ENCODE data around the gene SATB1. TPM values are rescaled to one million over a fixed set of nuclear protein-coding genes. Genes with fewer than 3 reads are reported as not detected.

Gene SATB1
- total and polyA plus RNA-seq, 2 donors (not counting 1 experiment from before 2014, with no cell fraction given) = 17.2 to 18.7 TPM

GRCh38 chr3:18444595-18445400 lies 19.7 kb upstream of the SATB1 start:
- H3K4me1 ChIP-seq (ENCODE audit: control insufficient read depth, extremely low read depth, insufficient read depth, low read length) = no peaks in the 10 kb centered on the region
- H3K4me3 ChIP-seq (replicated peaks in 1 of 4; ENCODE audit: control extremely low read depth in 1 of 4, insufficient read depth in 1 of 4, low read depth in 3 of 4, low read length in 4 of 4) = peak overlapping the region in 3 of 4 experiments; percentile 5 to 56 (median 50)
- TF ChIP-seq, protein P1, sequence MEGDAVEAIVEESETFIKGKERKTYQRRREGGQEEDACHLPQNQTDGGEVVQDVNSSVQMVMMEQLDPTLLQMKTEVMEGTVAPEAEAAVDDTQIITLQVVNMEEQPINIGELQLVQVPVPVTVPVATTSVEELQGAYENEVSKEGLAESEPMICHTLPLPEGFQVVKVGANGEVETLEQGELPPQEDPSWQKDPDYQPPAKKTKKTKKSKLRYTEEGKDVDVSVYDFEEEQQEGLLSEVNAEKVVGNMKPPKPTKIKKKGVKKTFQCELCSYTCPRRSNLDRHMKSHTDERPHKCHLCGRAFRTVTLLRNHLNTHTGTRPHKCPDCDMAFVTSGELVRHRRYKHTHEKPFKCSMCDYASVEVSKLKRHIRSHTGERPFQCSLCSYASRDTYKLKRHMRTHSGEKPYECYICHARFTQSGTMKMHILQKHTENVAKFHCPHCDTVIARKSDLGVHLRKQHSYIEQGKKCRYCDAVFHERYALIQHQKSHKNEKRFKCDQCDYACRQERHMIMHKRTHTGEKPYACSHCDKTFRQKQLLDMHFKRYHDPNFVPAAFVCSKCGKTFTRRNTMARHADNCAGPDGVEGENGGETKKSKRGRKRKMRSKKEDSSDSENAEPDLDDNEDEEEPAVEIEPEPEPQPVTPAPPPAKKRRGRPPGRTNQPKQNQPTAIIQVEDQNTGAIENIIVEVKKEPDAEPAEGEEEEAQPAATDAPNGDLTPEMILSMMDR (conservative IDR thresholded peaks at IDR 0.05 in 1 of 2, IDR thresholded peaks at IDR 0.05 in 1 of 2; ENCODE audit: low read depth in 1 of 2, low read length in 2 of 2) = no peak
- TF ChIP-seq EZH2 (IDR thresholded peaks at IDR 0.05; ENCODE audit: low read length, missing control alignments) = no peak
- peak overlapping the region; percentile 49 for H3K4me2 ChIP-seq (ENCODE audit: extremely low read depth, insufficient read depth, low read length)
- no peaks in the 10 kb centered on the region for H3K36me3 ChIP-seq (ENCODE audit: control insufficient read depth, insufficient read depth, low read length)
- no peak overlapping the region for H3K27ac ChIP-seq (ENCODE audit: insufficient read depth, low read length)
- peaks cover 15% of the 10 kb centered on the region for H3K27me3 ChIP-seq (ENCODE audit: control insufficient read depth, insufficient read depth, low read length)
- no peaks in the 10 kb centered on the region for H3K79me2 ChIP-seq (ENCODE audit: control insufficient read depth, insufficient read depth, low read length)
- H2AFZ ChIP-seq (ENCODE audit: low read length) = no peak overlapping the region
- DNase-seq (ENCODE audit: low read depth in 2 of 2) = peak; percentile 50 to 59
- H3K9me3 ChIP-seq (ENCODE audit: control insufficient read depth, insufficient read depth, low read depth, low read length) = no peaks in the 10 kb centered on the region
- no peaks in the 10 kb centered on the region for H4K20me1 ChIP-seq (ENCODE audit: control insufficient read depth, extremely low read depth, insufficient read depth, low read length)
- H3K9ac ChIP-seq (ENCODE audit: insufficient read depth, low read length) = no peak overlapping the region

GRCh38 chr3:18443665-18444594 lies 18.8 kb upstream of the SATB1 start:
- Histone ChIP-seq H3K27ac (ENCODE audit: insufficient read depth, low read length) (no peak overlapping the region), H3K4me2 (ENCODE audit: extremely low read depth, insufficient read depth, low read length) (peak overlapping the region; percentile 49), H3K36me3 (ENCODE audit: control insufficient read depth, insufficient read depth, low read length) (no peaks in the 10 kb centered on the region), H3K9ac (ENCODE audit: insufficient read depth, low read length) (no peak overlapping the region), H4K20me1 (ENCODE audit: control insufficient read depth, extremely low read depth, insufficient read depth, low read length) (no peaks in the 10 kb centered on the region), H2AFZ (ENCODE audit: low read length) (peak overlapping the region; percentile 25), H3K4me1 (ENCODE audit: control insufficient read depth, extremely low read depth, insufficient read depth, low read length) (no peaks in the 10 kb centered on the region), H3K9me3 (ENCODE audit: control insufficient read depth, insufficient read depth, low read depth, low read length) (no peaks in the 10 kb centered on the region), H3K4me3 (replicated peaks in 1 of 4; ENCODE audit: control extremely low read depth in 1 of 4, insufficient read depth in 1 of 4, low read depth in 3 of 4, low read length in 4 of 4) (peak overlapping the region; percentile 5 to 56 (median 37)), H3K27me3 (ENCODE audit: control insufficient read depth, insufficient read depth, low read length) (peaks cover 15% of the 10 kb centered on the region), H3K79me2 (ENCODE audit: control insufficient read depth, insufficient read depth, low read length) (no peaks in the 10 kb centered on the region)
- peak; percentile 72 for TF ChIP-seq EZH2 (IDR thresholded peaks at IDR 0.05; ENCODE audit: low read length, missing control alignments)
- TF ChIP-seq, protein P1 (conservative IDR thresholded peaks at IDR 0.05 in 1 of 2, IDR thresholded peaks at IDR 0.05 in 1 of 2; ENCODE audit: low read depth in 1 of 2, low read length in 2 of 2) = no peak
- peak in 1 of 2 donors; percentile 24 for DNase-seq (ENCODE audit: low read depth in 2 of 2)
